AG04449 (cell line): ENCODE results near the gene FCGR3A.
A peak's percentile ranks its signal among the peaks of the same experiment; 100 is the strongest.
"Not testable (repeated sequence)": the region's sequence is repeated elsewhere in the genome, so short reads cannot be mapped to it uniquely, and the experiment has no call there.

Source experiments
- CTCF ChIA-PET: fragments of 350-600 bp; formaldehyde crosslinking; extraction: SDS; loops from one replicate; lab custom pipeline; 2021; ENCODE audit warnings: antibody characterized with exemption; lab: Yijun Ruan, JAX
- POLR2A ChIA-PET: fragments of 400-600, 350-600 bp; formaldehyde crosslinking; extraction: SDS; loops from one replicate; lab custom pipeline; 2020; ENCODE audit warnings: antibody characterized with exemption, inconsistent platforms; lab: Yijun Ruan, JAX
- DNase-seq: peaks from one replicate; pipeline ENCODE4 v3.0.0-alpha.2; 2010; ENCODE audit warnings: low read depth, low spot score
- H3K4me3 ChIP-seq: 2 replicates; pipeline ENCODE4 v1.5.1; 2011; ENCODE audit warnings: low read depth, mild to moderate bottlenecking, control low read depth, low read length
- TF ChIP-seq, protein P1 (sequence below): IDR thresholded peaks from one replicate; pipeline ENCODE4 v1.5.1; 2011; ENCODE audit warnings: mild to moderate bottlenecking, moderate library complexity, low read length, control low read depth, inconsistent platforms; ENCODE audit not compliant: insufficient read depth; ENCODE audit errors: missing control alignments

FCGR3A gene

DNA sequence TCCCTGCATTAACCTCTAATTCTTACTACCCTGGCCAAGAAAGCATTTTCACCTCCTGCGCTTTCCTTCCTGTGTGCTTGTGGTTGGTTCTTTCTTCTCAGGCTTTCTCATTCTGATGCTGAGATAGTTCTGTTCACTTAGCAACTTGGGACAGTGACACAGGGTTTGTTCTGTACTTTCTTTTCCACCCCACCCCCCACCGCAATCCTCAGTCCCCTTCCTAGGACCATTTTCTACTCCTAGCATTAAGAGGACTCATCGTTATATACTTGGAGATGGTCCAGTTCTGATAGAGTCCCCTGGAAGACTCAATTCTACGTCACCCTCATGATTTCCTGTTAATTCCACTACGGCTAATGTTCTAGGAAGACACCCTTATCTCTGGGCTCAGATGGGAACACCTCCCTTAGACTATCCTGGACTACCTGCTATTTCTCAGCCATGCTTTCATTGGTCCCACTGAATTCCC lies 7.5 kb downstream of the FCGR3A start:
- POLR2A ChIA-PET, DNase-seq, H3K4me3 ChIP-seq: not testable (repeated sequence)
- CTCF ChIA-PET, result interaction anchor here (0.8 kb wide), 1 partner anchor 196 kb away, joined by 3 read pairs; no protein-coding TSS in a partner anchor

- ChIA-PET POLR2A (interaction anchor here (1.7 kb wide), 1 partner anchor 9 kb away, joined by 4 read pairs; no protein-coding TSS in a partner anchor), CTCF (interaction anchor here (1.5 kb wide), 1 partner anchor 56 kb away, joined by 6 read pairs; no protein-coding TSS in a partner anchor)
- DNase-seq, result not testable (repeated sequence)
- H3K4me3 ChIP-seq, result peak overlapping the region; percentile 74; the same call in 1 of the 2 replicates
Measured at GRCh38 chr1:161540570-161540960, 9.1 kb downstream of the FCGR3A start.

- ChIA-PET CTCF (interaction anchor here (0.9 to 1.5 kb wide), 2 partner anchors 56 to 200 kb away, joined by 5 to 6 read pairs; no protein-coding TSS in a partner anchor), POLR2A (interaction anchor here (1.7 kb wide), 1 partner anchor 9 kb away, joined by 4 read pairs; no protein-coding TSS in a partner anchor)
- H3K4me3 ChIP-seq, result peak overlapping the region; percentile 74
- DNase-seq, result peak; percentile 40
Measured at GRCh38 chr1:161539731-161540569, 9.7 kb downstream of the FCGR3A start.

- ChIA-PET CTCF (interaction anchor here (1.5 kb wide), 1 partner anchor 55 kb away, joined by 6 read pairs; no protein-coding TSS in a partner anchor), POLR2A (interaction anchor here (1.7 kb wide), 1 partner anchor 8 kb away, joined by 4 read pairs; no protein-coding TSS in a partner anchor)
- DNase-seq, result not testable (repeated sequence)
- peak overlapping the region; percentile 74; the same call in 1 of the 2 replicates for H3K4me3 ChIP-seq
Measured at GRCh38 chr1:161538925-161539479, 10.6 kb downstream of the FCGR3A start.

- DNase-seq, POLR2A ChIA-PET, CTCF ChIA-PET, H3K4me3 ChIP-seq: not testable (repeated sequence)
Measured at GRCh38 chr1:161537068-161537669, 12.4 kb downstream of the FCGR3A start.

GRCh38 chr1:161532644-161533567 lies 16.7 kb downstream of the FCGR3A start:
- CTCF ChIA-PET, result interaction anchor here (0.7 to 1.9 kb wide), 4 partner anchors 48 to 207 kb away, joined by 3 to 10 read pairs (median 3); no protein-coding TSS in a partner anchor
- DNase-seq, H3K4me3 ChIP-seq, POLR2A ChIA-PET: not testable (repeated sequence)

DNA sequence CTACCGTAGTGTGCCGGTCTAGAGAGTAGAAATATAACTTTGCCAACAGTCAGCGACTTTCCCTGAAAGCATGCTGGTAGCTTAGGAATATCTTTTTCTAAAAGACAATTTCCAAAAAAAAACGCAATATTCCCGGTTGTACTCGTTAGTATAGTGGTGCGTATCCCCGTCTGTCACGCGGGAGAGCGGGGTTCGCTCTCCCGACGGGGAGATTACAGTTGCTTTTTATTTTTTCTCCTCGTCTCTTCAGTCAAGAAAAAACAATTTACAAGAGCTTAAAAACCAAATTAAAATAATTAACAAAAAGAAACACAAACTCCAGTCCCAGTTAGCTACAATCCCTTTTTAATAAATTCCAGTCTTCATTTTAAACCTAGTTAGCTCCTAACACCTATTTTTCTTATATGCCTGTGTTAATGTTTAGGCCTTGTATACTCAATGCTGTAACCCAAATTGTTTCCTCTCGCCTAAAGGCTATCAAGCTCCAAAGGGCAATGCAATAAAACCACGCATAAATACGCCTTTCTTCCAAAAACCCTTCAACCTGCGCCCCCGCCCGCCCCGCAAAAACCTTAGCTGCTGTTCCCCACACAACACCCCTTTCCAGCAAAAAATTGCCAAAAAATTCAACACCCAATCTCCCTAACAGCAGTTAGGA lies 17.5 kb downstream of the FCGR3A start:
- peak overlapping the region; percentile 16 for H3K4me3 ChIP-seq
- no peak for DNase-seq
- TF ChIP-seq, protein P1, sequence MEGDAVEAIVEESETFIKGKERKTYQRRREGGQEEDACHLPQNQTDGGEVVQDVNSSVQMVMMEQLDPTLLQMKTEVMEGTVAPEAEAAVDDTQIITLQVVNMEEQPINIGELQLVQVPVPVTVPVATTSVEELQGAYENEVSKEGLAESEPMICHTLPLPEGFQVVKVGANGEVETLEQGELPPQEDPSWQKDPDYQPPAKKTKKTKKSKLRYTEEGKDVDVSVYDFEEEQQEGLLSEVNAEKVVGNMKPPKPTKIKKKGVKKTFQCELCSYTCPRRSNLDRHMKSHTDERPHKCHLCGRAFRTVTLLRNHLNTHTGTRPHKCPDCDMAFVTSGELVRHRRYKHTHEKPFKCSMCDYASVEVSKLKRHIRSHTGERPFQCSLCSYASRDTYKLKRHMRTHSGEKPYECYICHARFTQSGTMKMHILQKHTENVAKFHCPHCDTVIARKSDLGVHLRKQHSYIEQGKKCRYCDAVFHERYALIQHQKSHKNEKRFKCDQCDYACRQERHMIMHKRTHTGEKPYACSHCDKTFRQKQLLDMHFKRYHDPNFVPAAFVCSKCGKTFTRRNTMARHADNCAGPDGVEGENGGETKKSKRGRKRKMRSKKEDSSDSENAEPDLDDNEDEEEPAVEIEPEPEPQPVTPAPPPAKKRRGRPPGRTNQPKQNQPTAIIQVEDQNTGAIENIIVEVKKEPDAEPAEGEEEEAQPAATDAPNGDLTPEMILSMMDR, result no peak
- POLR2A ChIA-PET, result interaction anchor here (1.5 kb wide), 1 partner anchor 8 kb away, joined by 4 read pairs; no protein-coding TSS in a partner anchor
- CTCF ChIA-PET, result interaction anchor here (0.7 to 1.9 kb wide), 4 partner anchors 47 to 208 kb away, joined by 3 to 10 read pairs (median 3); no protein-coding TSS in a partner anchor

GRCh38 chr1:161530671-161531641 lies 18.7 kb downstream of the FCGR3A start:
- ChIA-PET CTCF (interaction anchor here (1.2 to 1.9 kb wide), 2 partner anchors 206 to 209 kb away, joined by 3 to 10 read pairs; no protein-coding TSS in a partner anchor), POLR2A (interaction anchor here (1.5 kb wide), 1 partner anchor 9 kb away, joined by 4 read pairs; no protein-coding TSS in a partner anchor)
- peak overlapping the region; percentile 71 for H3K4me3 ChIP-seq
- peak; percentile 78 for DNase-seq

- CTCF ChIA-PET, DNase-seq, POLR2A ChIA-PET: not testable (repeated sequence)
- H3K4me3 ChIP-seq, result peak overlapping the region; percentile 71
Measured at GRCh38 chr1:161530158-161530557, 19.5 kb downstream of the FCGR3A start.

GRCh38 chr1:161529463-161530104 lies 20.0 kb downstream of the FCGR3A start:
- peak overlapping the region; percentile 23 for H3K4me3 ChIP-seq
- POLR2A ChIA-PET, DNase-seq, CTCF ChIA-PET: not testable (repeated sequence)

- H3K4me3 ChIP-seq, CTCF ChIA-PET, POLR2A ChIA-PET, DNase-seq: not testable (repeated sequence)
Measured at GRCh38 chr1:161528550-161528949, 21.1 kb downstream of the FCGR3A start.

DNA sequence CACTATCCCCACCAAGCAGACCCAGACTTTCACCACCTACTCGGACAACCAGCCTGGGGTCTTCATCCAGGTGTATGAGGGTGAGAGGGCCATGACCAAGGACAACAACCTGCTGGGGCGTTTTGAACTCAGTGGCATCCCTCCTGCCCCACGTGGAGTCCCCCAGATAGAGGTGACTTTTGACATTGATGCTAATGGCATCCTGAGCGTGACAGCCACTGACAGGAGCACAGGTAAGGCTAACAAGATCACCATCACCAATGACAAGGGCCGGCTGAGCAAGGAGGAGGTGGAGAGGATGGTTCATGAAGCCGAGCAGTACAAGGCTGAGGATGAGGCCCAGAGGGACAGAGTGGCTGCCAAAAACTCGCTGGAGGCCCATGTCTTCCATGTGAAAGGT lies 23.7 kb downstream of the FCGR3A start:
- H3K4me3 ChIP-seq, CTCF ChIA-PET, POLR2A ChIA-PET, DNase-seq: not testable (repeated sequence)
